Epithelial cell of esophagus (primary cell): ENCODE measurements around the gene LRFN2.

Source experiments
- DNase-seq: peaks from one replicate; pipeline ENCODE4 v3.0.0; 2010; ENCODE audit warnings: low read depth
- H3K4me3 ChIP-seq: 2 replicates; pipeline ENCODE4 v1.5.1; 2011; ENCODE audit warnings: mild to moderate bottlenecking, low read length, control low read depth
- TF ChIP-seq, protein P1 (sequence below): IDR thresholded peaks from 2 replicates; pipeline ENCODE4 v1.5.1; 2011; ENCODE audit warnings: low read depth, mild to moderate bottlenecking, low read length, control low read depth, inconsistent platforms; ENCODE audit not compliant: insufficient read depth; ENCODE audit errors: missing control alignments

The LRFN2 gene

GRCh38 chr6:40378071-40378724, 209.0 kb downstream of the LRFN2 start:
- no peak overlapping the region for H3K4me3 ChIP-seq
- TF ChIP-seq, protein P1, sequence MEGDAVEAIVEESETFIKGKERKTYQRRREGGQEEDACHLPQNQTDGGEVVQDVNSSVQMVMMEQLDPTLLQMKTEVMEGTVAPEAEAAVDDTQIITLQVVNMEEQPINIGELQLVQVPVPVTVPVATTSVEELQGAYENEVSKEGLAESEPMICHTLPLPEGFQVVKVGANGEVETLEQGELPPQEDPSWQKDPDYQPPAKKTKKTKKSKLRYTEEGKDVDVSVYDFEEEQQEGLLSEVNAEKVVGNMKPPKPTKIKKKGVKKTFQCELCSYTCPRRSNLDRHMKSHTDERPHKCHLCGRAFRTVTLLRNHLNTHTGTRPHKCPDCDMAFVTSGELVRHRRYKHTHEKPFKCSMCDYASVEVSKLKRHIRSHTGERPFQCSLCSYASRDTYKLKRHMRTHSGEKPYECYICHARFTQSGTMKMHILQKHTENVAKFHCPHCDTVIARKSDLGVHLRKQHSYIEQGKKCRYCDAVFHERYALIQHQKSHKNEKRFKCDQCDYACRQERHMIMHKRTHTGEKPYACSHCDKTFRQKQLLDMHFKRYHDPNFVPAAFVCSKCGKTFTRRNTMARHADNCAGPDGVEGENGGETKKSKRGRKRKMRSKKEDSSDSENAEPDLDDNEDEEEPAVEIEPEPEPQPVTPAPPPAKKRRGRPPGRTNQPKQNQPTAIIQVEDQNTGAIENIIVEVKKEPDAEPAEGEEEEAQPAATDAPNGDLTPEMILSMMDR: no peak
- DNase-seq: no peak

- TF ChIP-seq, protein P1: no peak
- DNase-seq: no peak
- no peak overlapping the region for H3K4me3 ChIP-seq
Observed at GRCh38 chr6:40377173-40377806, 209.9 kb downstream of the LRFN2 start.

DNA sequence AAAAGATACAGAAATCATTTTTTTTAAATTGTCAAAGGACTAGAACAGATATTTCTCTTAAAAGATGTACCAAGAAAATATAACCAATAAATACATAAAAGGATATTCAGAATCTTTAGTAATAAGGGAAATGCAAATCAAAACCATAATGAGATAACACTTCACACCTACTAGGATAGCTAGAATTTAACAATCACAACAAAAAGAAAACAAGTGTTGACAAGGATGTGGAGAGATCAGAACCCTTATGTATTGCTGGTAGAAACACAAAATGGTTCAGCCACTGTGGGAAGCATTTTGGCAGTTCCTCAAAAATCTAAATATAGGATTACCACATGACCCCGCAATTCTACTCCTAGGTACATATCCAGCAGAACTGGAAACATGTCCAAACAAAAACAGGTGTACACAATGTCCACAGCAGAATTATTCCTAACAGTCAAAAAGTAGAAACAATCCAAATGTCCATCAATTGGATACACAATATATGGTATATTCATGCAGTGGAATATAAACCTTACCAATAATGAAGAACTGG, 211.0 kb downstream of the LRFN2 start:
- peak; percentile 9 for DNase-seq
- H3K4me3 ChIP-seq: no peak overlapping the region
- TF ChIP-seq, protein P1: no peak

GRCh38 chr6:40373267-40373666, 213.9 kb downstream of the LRFN2 start:
- no peak overlapping the region for H3K4me3 ChIP-seq
- no peak for DNase-seq
- TF ChIP-seq, protein P1: no peak

- TF ChIP-seq, protein P1: no peak
- peak; percentile 75 for DNase-seq
- H3K4me3 ChIP-seq: no peak overlapping the region
Observed at GRCh38 chr6:40371621-40372020, 215.5 kb downstream of the LRFN2 start.

DNA sequence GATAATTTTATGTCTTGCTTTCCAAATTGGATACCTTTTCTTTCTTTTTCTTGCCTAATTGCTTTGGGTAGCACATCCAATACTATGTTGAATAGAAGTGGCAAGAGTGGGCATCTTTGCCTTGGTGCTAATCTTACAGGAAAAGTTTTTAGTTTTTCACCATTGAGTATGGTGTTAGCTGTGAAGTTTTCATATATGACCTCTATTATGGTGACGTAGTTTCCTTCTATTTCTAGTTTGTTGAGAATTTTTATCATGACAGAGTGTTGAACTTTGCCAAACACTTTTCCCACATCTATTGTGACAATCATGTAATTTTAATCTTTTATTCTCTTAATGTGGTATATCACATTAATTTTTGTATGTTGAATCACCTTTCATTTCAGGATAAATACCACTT, 216.1 kb downstream of the LRFN2 start:
- TF ChIP-seq, protein P1: no peak

More for the DNA sequence above, 216.1 kb downstream of the LRFN2 start:
- H3K4me3 ChIP-seq: no peak overlapping the region
- DNase-seq: no peak
